HL-60/S4 (cell line): ENCODE results near the gene LETM1.

Experiments
- in situ Hi-C: fragments of 300-500 bp; cut with MboI; formaldehyde crosslinking; loops from 2 replicates; pipeline ENCODE4 v1.14.3; 2022; ENCODE audit warnings: low sequenced_read_pairs

LETM1 gene

GRCh38 chr4:1830234-1830633, 25.7 kb downstream of the LETM1 start:
- in situ Hi-C loops = no loop called here

- in situ Hi-C loops = no loop called here
Measured at GRCh38 chr4:1826531-1827350, 29.2 kb downstream of the LETM1 start.

- in situ Hi-C loops = no loop called here
Measured at GRCh38 chr4:1825326-1825725, 30.6 kb downstream of the LETM1 start.

GRCh38 chr4:1824746-1825145, 31.2 kb downstream of the LETM1 start:
- in situ Hi-C loops = no loop called here

GRCh38 chr4:1823545-1823932, 32.4 kb downstream of the LETM1 start:
- in situ Hi-C loops = no loop called here

GRCh38 chr4:1822568-1823544, 33.1 kb downstream of the LETM1 start:
- in situ Hi-C loops = no loop called here

GRCh38 chr4:1821679-1822567, 34.0 kb downstream of the LETM1 start:
- in situ Hi-C loops = no loop called here

GRCh38 chr4:1819816-1820215, 36.1 kb downstream of the LETM1 start:
- in situ Hi-C loops = loop anchor here (10.0 kb wide), 1 partner anchor 75 kb away; no protein-coding TSS in a partner anchor

GRCh38 chr4:1819284-1819683, 36.7 kb downstream of the LETM1 start:
- in situ Hi-C loops = loop anchor here (10.0 kb wide), 1 partner anchor 74 kb away; no protein-coding TSS in a partner anchor

GRCh38 chr4:1815997-1816860, 39.7 kb downstream of the LETM1 start:
- in situ Hi-C loops = loop anchor here (10.0 kb wide), 1 partner anchor 71 kb away; no protein-coding TSS in a partner anchor

- in situ Hi-C loops = loop anchor here (10.0 kb wide), 1 partner anchor 71 kb away; no protein-coding TSS in a partner anchor
Measured at GRCh38 chr4:1815096-1815996, 40.6 kb downstream of the LETM1 start.

- in situ Hi-C loops = loop anchor here (10.0 kb wide), 1 partner anchor 70 kb away; no protein-coding TSS in a partner anchor
Measured at GRCh38 chr4:1814453-1814852, 41.5 kb downstream of the LETM1 start.

- in situ Hi-C loops = loop anchor here (10.0 kb wide), 1 partner anchor 69 kb away; no protein-coding TSS in a partner anchor
Measured at GRCh38 chr4:1813915-1814314, 42.0 kb downstream of the LETM1 start.

- in situ Hi-C loops = loop anchor here (10.0 kb wide), 1 partner anchor 68 kb away; no protein-coding TSS in a partner anchor
Measured at GRCh38 chr4:1813231-1813630, 42.7 kb downstream of the LETM1 start.

GRCh38 chr4:1812720-1813119, 43.2 kb downstream of the LETM1 start:
- in situ Hi-C loops = loop anchor here (10.0 kb wide), 1 partner anchor 68 kb away; no protein-coding TSS in a partner anchor

- in situ Hi-C loops = loop anchor here (10.0 kb wide), 1 partner anchor 66 kb away; no protein-coding TSS in a partner anchor
Measured at GRCh38 chr4:1810765-1811164, 45.2 kb downstream of the LETM1 start.

GRCh38 chr4:1809754-1810502, 46.0 kb downstream of the LETM1 start:
- in situ Hi-C loops = loop anchor here (10.0 kb wide), 1 partner anchor 65 kb away; no protein-coding TSS in a partner anchor
